Stimulated activated CD4-positive, alpha-beta T cell treated with anti-CD3 and anti-CD28 coated beads, Interleukin-1b, Interleukin-23, amount 100 ng/mL, for 1 hour (primary cell): Measurements from ENCODE around the gene AKR1D1.

Source experiments
- DNase-seq, 2 donors: peaks; one replicate each; pipeline ENCODE4 v3.0.0-alpha.2; 2020; ENCODE audit warnings: low read depth in 2 of 2

Gene AKR1D1

DNA sequence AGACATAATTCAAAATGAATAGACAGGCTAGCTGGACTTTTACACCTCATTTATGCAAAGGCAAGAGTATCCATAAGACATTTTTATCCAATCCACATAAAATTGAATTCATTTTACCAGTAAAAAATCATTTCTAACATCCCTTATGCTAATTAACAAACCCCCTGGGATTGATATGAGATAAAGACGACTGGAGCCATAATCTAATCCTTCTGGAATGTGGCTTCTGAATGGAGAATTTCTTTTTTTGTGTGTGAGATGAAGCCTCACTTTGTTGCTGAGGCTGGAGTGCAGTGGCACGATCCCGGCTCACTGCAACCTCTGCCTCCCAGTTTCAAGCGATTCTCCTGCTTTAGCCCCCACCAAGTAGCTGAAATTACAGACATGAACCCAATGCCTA lies 90.4 kb downstream of the AKR1D1 start:
- no peak for DNase-seq

DNA sequence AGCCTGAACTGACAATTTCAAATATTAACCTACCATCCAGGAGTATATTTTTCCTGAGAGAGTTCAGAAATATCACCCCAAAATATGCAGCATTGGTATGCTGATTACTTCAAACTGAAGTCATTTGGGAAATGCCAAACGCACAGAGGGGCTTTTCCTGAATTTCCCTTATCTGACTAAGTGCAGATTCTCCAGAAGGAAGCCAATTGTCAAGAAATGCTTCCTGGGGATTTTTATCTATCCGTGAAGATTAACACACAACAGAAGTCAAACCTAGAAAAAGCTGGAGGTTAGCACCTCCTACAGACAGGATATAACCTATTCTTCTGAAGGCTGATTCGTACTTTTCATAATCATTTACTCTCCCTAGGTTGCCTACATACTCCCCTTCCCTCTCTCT lies 91.0 kb downstream of the AKR1D1 start:
- DNase-seq: no peak

DNA sequence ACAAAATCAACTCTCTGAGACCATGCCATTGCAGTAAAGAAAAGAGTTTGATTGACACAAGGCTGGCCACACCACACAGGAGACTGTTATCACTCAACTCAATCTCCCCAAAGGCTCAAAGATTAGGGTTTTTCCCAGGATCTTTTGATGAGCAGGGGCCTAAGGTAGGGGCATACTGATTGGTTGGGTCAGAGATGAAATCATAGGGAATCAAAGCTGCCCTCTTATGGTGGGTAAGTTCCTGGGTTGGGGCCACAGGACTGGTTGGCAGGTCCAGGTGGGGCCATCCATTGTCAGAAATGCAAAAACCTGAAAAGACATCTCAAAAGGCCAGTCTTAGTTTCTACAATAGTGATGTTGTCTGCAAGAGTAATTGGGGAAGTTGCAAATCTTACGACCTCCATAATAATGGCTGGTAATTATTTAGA lies 91.6 kb downstream of the AKR1D1 start:
- DNase-seq: no peak
